Upper lobe of left lung (tissue), 6 donors: Measurements from ENCODE around the gene SENP5. TPM values are rescaled to one million over a fixed set of nuclear protein-coding genes. Genes with fewer than 3 reads are reported as not detected.

ENCODE experiments used
- ATAC-seq, 2 donors: fragments of 200-7000 bp; cut with Tn5 transposase; one replicate each; pipeline ENCODE4 v1.9.1; 2022; ENCODE audit warnings: mild to moderate bottlenecking in 2 of 2, moderate library complexity in 2 of 2; ENCODE audit not compliant: low FRiP score in 2 of 2
- DNase-seq, 2 donors: peaks; one replicate each; pipeline ENCODE4 v3.0.0-alpha.2; 2019 to 2020
- H3K27ac ChIP-seq, 4 donors: fragments of 200-600 bp; sonication (generic); one replicate each; pipeline ENCODE4 v1.5.1; 2016 to 2019
- H3K27me3 ChIP-seq, 4 donors: fragments of 200-600 bp; sonication (generic); one replicate each; pipeline ENCODE4 v1.5.1; 2017 to 2019
- H3K36me3 ChIP-seq, 4 donors: fragments of 200-600 bp; sonication (generic); one replicate each; pipeline ENCODE4 v1.5.1; 2016 to 2019
- H3K4me1 ChIP-seq, 4 donors: fragments of 200-600 bp; sonication (generic); one replicate each; pipeline ENCODE4 v1.5.1; 2018 to 2019
- H3K4me3 ChIP-seq, 4 donors: fragments of 200-600 bp; sonication (generic); one replicate each; pipeline ENCODE4 v1.5.1; 2017 to 2019; ENCODE audit warnings: mild to moderate bottlenecking in 2 of 4, moderate library complexity in 1 of 4
- H3K9me3 ChIP-seq, 4 donors: fragments of 200-600 bp; sonication (generic); one replicate each; pipeline ENCODE4 v1.5.1; 2018 to 2019
- EP300 ChIP-seq, 4 donors: sonication (generic); formaldehyde crosslinking; IDR thresholded peaks; one replicate each; pipeline ENCODE4 v1.5.1; 2017; ENCODE audit warnings: antibody characterized with exemption in 4 of 4, control low read depth in 2 of 4
- POLR2A ChIP-seq, 4 donors: fragments of 450-650 bp; IDR thresholded peaks; one replicate each; pipeline ENCODE4 v1.5.1; 2016 to 2017; ENCODE audit warnings: antibody characterized with exemption in 4 of 4, mild to moderate bottlenecking in 2 of 4
- POLR2AphosphoS5 ChIP-seq, 2 donors: sonication (generic); formaldehyde crosslinking; IDR thresholded peaks; one replicate each; pipeline ENCODE4 v1.5.1; 2017; ENCODE audit warnings: antibody characterized with exemption in 2 of 2
- WGBS, 2 donors: methylation state at CpG; one replicate each; pipeline ENCODE4 v1.1.5; 2017 to 2018; 5-methylcytosine and 5-hydroxymethylcytosine counted together
- total RNA-seq, 6 donors: library from RNA; depleted of rRNA in 4 of 6; stranded (reverse); fragments of >200 nt in 4 of 6; gene quantifications; one replicate each; pipeline versions ENCODE4 v1.1.0 to v1.2.1, GENCODE V29; 2016 to 2021
- TF ChIP-seq, protein P1 (sequence below), 6 experiments: fragments of 450-650 bp in 4 of 6; fragments of 200-600 bp in 2 of 6; sonication (generic) in 2 of 6; IDR thresholded peaks; one replicate each; pipeline ENCODE4 v1.5.1; 2016 to 2019; ENCODE audit warnings: antibody characterized with exemption in 6 of 6
- donor health status: DM: no; HTN: no; CAD: no; lungs with moderate emphysema.
- donor health status: DM: no; HTN: yes; CAD: no; lungs with severe emphysema.

Gene SENP5
- total RNA-seq, 6 donors from 2014 or later, result 25.8 to 67.1 (median 41.5) TPM

DNA sequence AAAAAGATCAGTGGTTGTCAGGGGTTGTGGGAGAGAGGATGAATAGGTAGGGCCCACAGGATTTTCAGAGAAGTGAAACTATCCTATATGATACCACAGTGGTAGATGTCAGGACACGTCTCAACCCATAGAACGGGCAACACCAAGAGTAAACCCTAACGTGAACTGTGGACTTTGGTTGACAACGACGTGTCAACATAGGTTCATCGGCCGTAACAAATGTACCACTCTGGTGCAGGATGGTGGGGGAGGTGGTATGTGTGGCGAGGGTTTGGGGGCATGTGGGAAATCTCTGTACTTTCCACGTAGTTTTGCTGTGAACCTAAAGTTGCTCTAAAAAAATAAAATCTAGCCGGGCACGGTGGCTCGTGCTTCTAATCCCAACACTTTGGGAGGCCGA, 113.9 kb downstream of the SENP5 start:
- 88 to 96% methylated on average over 13 of the region's 13 CpGs for WGBS, 2 donors
- Histone ChIP-seq H3K27ac (no peak overlapping the region), H3K27me3 (no peaks in the 10 kb centered on the region), H3K9me3 (peaks cover 0 to 6% (median 0%) of the 10 kb centered on the region in 4 donors), H3K36me3 (no peaks in the 10 kb centered on the region), H3K4me3 (no peak overlapping the region), H3K4me1 (peaks cover 0 to 6% (median 0%) of the 10 kb centered on the region in 4 donors)
- ATAC-seq (no peak), DNase-seq (no peak)
- TF ChIP-seq EP300 (IDR thresholded peaks at IDR 0.05), result no peak
- TF ChIP-seq, protein P1, sequence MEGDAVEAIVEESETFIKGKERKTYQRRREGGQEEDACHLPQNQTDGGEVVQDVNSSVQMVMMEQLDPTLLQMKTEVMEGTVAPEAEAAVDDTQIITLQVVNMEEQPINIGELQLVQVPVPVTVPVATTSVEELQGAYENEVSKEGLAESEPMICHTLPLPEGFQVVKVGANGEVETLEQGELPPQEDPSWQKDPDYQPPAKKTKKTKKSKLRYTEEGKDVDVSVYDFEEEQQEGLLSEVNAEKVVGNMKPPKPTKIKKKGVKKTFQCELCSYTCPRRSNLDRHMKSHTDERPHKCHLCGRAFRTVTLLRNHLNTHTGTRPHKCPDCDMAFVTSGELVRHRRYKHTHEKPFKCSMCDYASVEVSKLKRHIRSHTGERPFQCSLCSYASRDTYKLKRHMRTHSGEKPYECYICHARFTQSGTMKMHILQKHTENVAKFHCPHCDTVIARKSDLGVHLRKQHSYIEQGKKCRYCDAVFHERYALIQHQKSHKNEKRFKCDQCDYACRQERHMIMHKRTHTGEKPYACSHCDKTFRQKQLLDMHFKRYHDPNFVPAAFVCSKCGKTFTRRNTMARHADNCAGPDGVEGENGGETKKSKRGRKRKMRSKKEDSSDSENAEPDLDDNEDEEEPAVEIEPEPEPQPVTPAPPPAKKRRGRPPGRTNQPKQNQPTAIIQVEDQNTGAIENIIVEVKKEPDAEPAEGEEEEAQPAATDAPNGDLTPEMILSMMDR (IDR thresholded peaks at IDR 0.05), result no peak
- TF ChIP-seq POLR2AphosphoS5 (IDR thresholded peaks at IDR 0.05), result no peak
- TF ChIP-seq POLR2A (IDR thresholded peaks at IDR 0.05), result no peak

- peaks cover 0 to 6% (median 0%) of the 10 kb centered on the region in 4 donors for H3K9me3 ChIP-seq
- no peak overlapping the region for H3K27ac ChIP-seq
- no peaks in the 10 kb centered on the region for H3K27me3 ChIP-seq
- peaks cover 0 to 6% (median 0%) of the 10 kb centered on the region in 4 donors for H3K4me1 ChIP-seq
- H3K4me3 ChIP-seq, result no peak overlapping the region
- ATAC-seq (no peak), DNase-seq (no peak)
- TF ChIP-seq, protein P1 (IDR thresholded peaks at IDR 0.05), result no peak
- TF ChIP-seq POLR2AphosphoS5 (IDR thresholded peaks at IDR 0.05), result no peak
- WGBS, 2 donors, result 68 to 75% methylated on average over 1 of the region's 1 CpG
- no peaks in the 10 kb centered on the region for H3K36me3 ChIP-seq
Observed at GRCh38 chr3:196983186-196983585, 115.5 kb downstream of the SENP5 start.

Other genes starting within 250 kb of the SENP5 start
- gene NRROS, start 228.2 kb upstream of the SENP5 start, total RNA-seq, result 10 to 100 TPM in 5 of 6 donors, 1 to 10 TPM in 1; 6.5 to 23.2 (median 16.4) TPM
- 1 to 10 TPM; 1.2 to 9.0 (median 2.6) TPM for gene CEP19, start 155.7 kb upstream of the SENP5 start, total RNA-seq
- gene PIGX, start 155.5 kb upstream of the SENP5 start, total RNA-seq, result 10 to 100 TPM in 5 of 6 donors, 1 to 10 TPM in 1; 9.4 to 19.5 (median 17.4) TPM
- gene PAK2, start 128.1 kb upstream of the SENP5 start, total RNA-seq, result 10 to 100 TPM; 24.7 to 82.2 (median 60.1) TPM
- gene NCBP2, start 74.6 kb downstream of the SENP5 start, total RNA-seq, result 10 to 100 TPM; 15.7 to 51.7 (median 34.6) TPM
- gene PIGZ, start 100.9 kb downstream of the SENP5 start, total RNA-seq, result 10 to 100 TPM in 2 of 6 donors, 1 to 10 TPM in 4; 3.4 to 16.8 (median 7.3) TPM
- gene MELTF, start 161.9 kb downstream of the SENP5 start, total RNA-seq, result 10 to 100 TPM in 1 of 6 donors, 1 to 10 TPM in 5; 3.0 to 28.3 (median 4.2) TPM